Small intestine (tissue), 7 donors: ENCODE results near the gene DSCAML1. TPM values are rescaled to one million over a fixed set of nuclear protein-coding genes. Genes with fewer than 3 reads are reported as not detected.
A peak's percentile ranks its signal among the peaks of the same experiment; 100 is the strongest.

ENCODE experiments used
- DNase-seq, 2 donors: peaks; one replicate each; pipeline versions ENCODE4 v3.0.0 to v3.0.0-alpha.2; 2013
- FAIRE-seq: peaks from 2 replicates; lab custom pipeline; 2012; peaks lifted over from hg19 to GRCh38; lab: Jason Lieb, UNC
- H3K27ac ChIP-seq, 3 donors: one replicate each; pipeline ENCODE4 v1.5.1; 2013; ENCODE audit warnings: low read length in 2 of 3, mild to moderate bottlenecking in 2 of 3, control low read depth in 1 of 3, inconsistent platforms in 1 of 3, low read depth in 1 of 3, moderate library complexity in 1 of 3
- H3K27me3 ChIP-seq, 3 donors: one replicate each; pipeline ENCODE4 v1.6.1; 2013; ENCODE audit warnings: low read length in 3 of 3, inconsistent platforms in 1 of 3; ENCODE audit not compliant: control insufficient read depth in 3 of 3, insufficient read depth in 3 of 3
- H3K36me3 ChIP-seq, 3 donors: one replicate each; pipeline ENCODE4 v1.6.1; 2013; ENCODE audit warnings: low read length in 3 of 3, inconsistent platforms in 1 of 3, low read depth in 1 of 3, mild to moderate bottlenecking in 1 of 3, moderate library complexity in 1 of 3; ENCODE audit not compliant: control insufficient read depth in 3 of 3, insufficient read depth in 2 of 3
- H3K4me1 ChIP-seq, 3 donors: one replicate each; pipeline ENCODE4 v1.6.1; 2013; ENCODE audit warnings: low read length in 2 of 3, inconsistent platforms in 1 of 3, low read depth in 1 of 3, mild to moderate bottlenecking in 1 of 3, moderate library complexity in 1 of 3; ENCODE audit not compliant: control insufficient read depth in 3 of 3, insufficient read depth in 2 of 3
- H3K4me3 ChIP-seq, 3 donors: one replicate each; pipeline ENCODE4 v1.5.1; 2013; ENCODE audit warnings: low read length in 3 of 3, control low read depth in 1 of 3, inconsistent platforms in 1 of 3, low read depth in 1 of 3, mild to moderate bottlenecking in 1 of 3, moderate library complexity in 1 of 3
- H3K9me3 ChIP-seq, 2 donors: one replicate each; pipeline ENCODE4 v1.6.1; 2013; ENCODE audit warnings: low read depth in 1 of 2, low read length in 1 of 2; ENCODE audit not compliant: control insufficient read depth in 2 of 2, insufficient read depth in 1 of 2
- WGBS, 3 donors: extraction: QIAGEN DNeasy Blood & Tissue Kit; methylation state at CpG; one replicate each; pipeline ENCODE4 v1.1.7; 2013; 5-methylcytosine and 5-hydroxymethylcytosine counted together
- polyA plus RNA-seq, 4 donors: library from polyadenylated mRNA; stranded (reverse) in 3 of 4; unstranded in 1 of 4; fragments of 200-250 nt in 3 of 4; fragments of 120-200 nt in 1 of 4; gene quantifications; one replicate each; pipeline versions ENCODE4 v1.2.1 to v1.2.3, GENCODE V29; 2013
- donor health status: healthy with polysubstance abuse.
- donor health status: control.
- donor health status: control.
- donor health status: Bipolar disorder and iron deficiency.
- donor health status: healthy.

DSCAML1 gene
- polyA plus RNA-seq, 4 donors, result under 0.01 to 3.3 (median 0.22) TPM; not detected in 1

GRCh38 chr11:117631336-117632140 lies 165.5 kb downstream of the DSCAML1 start:
- FAIRE-seq, result no peak
- H3K27ac ChIP-seq, result peak overlapping the region in 1 of 3 donors; percentile 14
- 84 to 90% (median 86%) methylated on average over 11 of the region's 11 CpGs for WGBS, 3 donors

GRCh38 chr11:117629891-117630538 lies 167.0 kb downstream of the DSCAML1 start:
- FAIRE-seq (no peak), DNase-seq (no peak)
- no peaks in the 10 kb centered on the region for H3K36me3 ChIP-seq
- H3K4me3 ChIP-seq, result no peak overlapping the region
- 94 to 95% (median 95%) methylated on average over 8 to 9 of the region's 9 CpGs for WGBS, 3 donors
- H3K27ac ChIP-seq, result no peak overlapping the region
- H3K27me3 ChIP-seq, result no peaks in the 10 kb centered on the region
- H3K4me1 ChIP-seq, result peaks cover 0 to 29% (median 0%) of the 10 kb centered on the region in 3 donors
- no peaks in the 10 kb centered on the region for H3K9me3 ChIP-seq

More at GRCh38 chr11:117631336-117632140, 165.5 kb downstream of the DSCAML1 start:
- no peaks in the 10 kb centered on the region for H3K36me3 ChIP-seq
- H3K9me3 ChIP-seq, result no peaks in the 10 kb centered on the region
- H3K4me1 ChIP-seq, result peaks cover 0 to 26% (median 0%) of the 10 kb centered on the region in 3 donors
- no peaks in the 10 kb centered on the region for H3K27me3 ChIP-seq
- no peak overlapping the region for H3K4me3 ChIP-seq
- peak in 1 of 2 donors; percentile 56 for DNase-seq

- 88 to 99% (median 95%) methylated on average over 6 of the region's 6 CpGs for WGBS, 3 donors
- peaks cover 0 to 38% (median 0%) of the 10 kb centered on the region in 3 donors for H3K4me1 ChIP-seq
- no peak overlapping the region for H3K27ac ChIP-seq
- DNase-seq (no peak), FAIRE-seq (no peak)
- H3K9me3 ChIP-seq, result no peaks in the 10 kb centered on the region
- H3K36me3 ChIP-seq, result no peaks in the 10 kb centered on the region
- H3K4me3 ChIP-seq, result no peak overlapping the region
- no peaks in the 10 kb centered on the region for H3K27me3 ChIP-seq
These were observed 167.9 kb downstream of the DSCAML1 start for GRCh38 chr11:117629146-117629545.

GRCh38 chr11:117627259-117627658 lies 169.8 kb downstream of the DSCAML1 start:
- Histone ChIP-seq H3K9me3 (no peaks in the 10 kb centered on the region), H3K4me1 (peaks cover 0 to 33% (median 0%) of the 10 kb centered on the region in 3 donors), H3K36me3 (no peaks in the 10 kb centered on the region), H3K27ac (no peak overlapping the region), H3K4me3 (no peak overlapping the region), H3K27me3 (no peaks in the 10 kb centered on the region)
- FAIRE-seq (no peak), DNase-seq (no peak)
- 84 to 87% (median 86%) methylated on average over 13 of the region's 13 CpGs for WGBS, 3 donors

GRCh38 chr11:117626576-117626975 lies 170.4 kb downstream of the DSCAML1 start:
- FAIRE-seq, result no peak
- peaks cover 0 to 26% (median 0%) of the 10 kb centered on the region in 3 donors for H3K4me1 ChIP-seq
- 88 to 95% (median 88%) methylated on average over 9 of the region's 9 CpGs for WGBS, 3 donors

GRCh38 chr11:117625237-117625636 lies 171.8 kb downstream of the DSCAML1 start:
- Histone ChIP-seq H3K4me3 (no peak overlapping the region), H3K9me3 (peaks cover 0 to 5% of the 10 kb centered on the region in 2 donors), H3K36me3 (no peaks in the 10 kb centered on the region), H3K4me1 (peaks cover 0 to 24% (median 0%) of the 10 kb centered on the region in 3 donors), H3K27me3 (no peaks in the 10 kb centered on the region), H3K27ac (peak overlapping the region in 1 of 3 donors; percentile 68)
- peak; percentile 14 to 75 for DNase-seq
- no peak for FAIRE-seq
- WGBS, 3 donors, result 20 to 57% (median 22%) methylated on average over 4 of the region's 4 CpGs

More at GRCh38 chr11:117626576-117626975, 170.4 kb downstream of the DSCAML1 start:
- DNase-seq, result no peak
- Histone ChIP-seq H3K9me3 (peaks cover 0 to 2% of the 10 kb centered on the region in 2 donors), H3K27ac (no peak overlapping the region), H3K27me3 (no peaks in the 10 kb centered on the region), H3K4me3 (no peak overlapping the region), H3K36me3 (no peaks in the 10 kb centered on the region)

- WGBS, 3 donors, result 81 to 94% (median 83%) methylated on average over 2 of the region's 2 CpGs
- Histone ChIP-seq H3K4me3 (no peak overlapping the region), H3K27ac (peak overlapping the region in 1 of 3 donors; percentile 68), H3K36me3 (no peaks in the 10 kb centered on the region), H3K4me1 (peaks cover 0 to 24% (median 0%) of the 10 kb centered on the region in 3 donors), H3K9me3 (peaks cover 0 to 5% of the 10 kb centered on the region in 2 donors), H3K27me3 (no peaks in the 10 kb centered on the region)
- peak in 1 of 2 donors; percentile 46 for DNase-seq
- no peak for FAIRE-seq
These were observed 173.2 kb downstream of the DSCAML1 start for GRCh38 chr11:117623831-117624271.

GRCh38 chr11:117621226-117621625 lies 175.8 kb downstream of the DSCAML1 start:
- Histone ChIP-seq H3K4me3 (no peak overlapping the region), H3K27ac (no peak overlapping the region), H3K9me3 (peaks cover 0 to 5% of the 10 kb centered on the region in 2 donors), H3K36me3 (no peaks in the 10 kb centered on the region), H3K4me1 (peaks cover 0 to 24% (median 0%) of the 10 kb centered on the region in 3 donors), H3K27me3 (no peaks in the 10 kb centered on the region)
- DNase-seq, result peak in 1 of 2 donors; percentile 34
- no peak for FAIRE-seq
